Measurements from ENCODE around the gene KCNH2.

- no peak for TF ChIP-seq SP1 (IDR thresholded peaks at IDR 0.05)
- no peak for TF ChIP-seq CTBP1 (IDR thresholded peaks at IDR 0.05; ENCODE audit: borderline replicate concordance)
- no peak for TF ChIP-seq TARDBP (IDR thresholded peaks at IDR 0.05)
These were observed 36.8 kb upstream of the KCNH2 start for GRCh38 chr7:151014950-151015349.

Data from HEK293T (cell line).